ENCODE data around the gene BORCS8. TPM values are rescaled to one million over a fixed set of nuclear protein-coding genes. Genes with fewer than 3 reads are reported as not detected.

The BORCS8 gene
- polyA plus RNA-seq (2011; rRNA removed): 7.2 and 9.1 TPM in 2 replicates
- 20.2 and 23.6 TPM in 2 replicates for polyA plus RNA-seq (2012; cell fraction: cytosol; rRNA removed)
- 21.1 and 21.2 TPM in 2 replicates for polyA plus RNA-seq (2012; cell fraction: nucleus; rRNA removed)
- polyA plus RNA-seq (2017; fragmentation: RNase III; extraction: RNeasy Plus Mini Kit Qiagen cat#74134 plus additional on column Dnase treatment): 10.6 to 12.3 TPM (median 11.5 TPM) in 3 replicates
- 10.7 and 12.3 TPM in 2 replicates for polyA minus RNA-seq (2011; rRNA and poly(A)+ RNA removed)

DNA sequence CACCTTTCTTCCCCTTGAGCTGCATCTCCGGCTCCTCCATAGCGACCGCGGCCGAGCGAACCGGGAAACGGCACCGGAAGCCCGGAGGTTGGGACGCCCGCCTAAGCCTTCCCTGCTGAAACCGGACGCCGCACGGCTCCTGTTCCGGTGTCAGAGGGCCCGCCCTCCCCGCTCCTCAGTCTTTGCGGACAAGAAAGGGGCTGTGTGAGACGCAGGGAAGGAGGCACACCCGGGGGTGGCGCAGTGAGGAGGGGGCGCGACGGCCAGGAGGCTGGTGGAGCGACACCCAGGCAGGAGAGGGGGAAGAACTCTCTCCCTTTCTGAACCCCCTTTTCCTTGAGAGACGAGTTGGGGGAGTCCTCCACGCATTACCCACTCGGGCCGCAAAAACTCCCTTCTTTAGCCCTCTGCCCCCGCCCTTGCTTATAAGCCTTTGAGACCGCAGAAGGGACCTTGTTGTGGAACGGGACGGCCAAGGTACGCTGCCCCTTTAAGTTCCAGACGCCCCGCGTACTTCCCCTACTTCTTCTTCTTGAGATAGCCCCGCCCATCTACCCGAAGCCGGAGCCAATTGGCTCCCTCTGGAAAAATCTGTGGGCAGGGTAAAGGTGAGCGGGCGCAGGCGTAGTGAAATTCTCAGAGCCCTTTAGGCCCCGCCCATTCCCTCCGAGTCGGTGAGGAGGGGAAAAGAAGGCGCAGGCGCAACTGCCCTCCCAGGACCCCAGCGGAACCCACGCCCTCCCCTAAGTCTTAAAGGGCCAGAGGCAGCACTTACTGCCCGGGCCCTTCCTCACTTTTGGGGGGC, at the start of gene BORCS8, which contains the start of gene RFXANK:
TSS of gene BORCS8 (minus strand) at position 75 of the 805 bp plus-strand sequence. CDS start at position 40, 35 bp downstream.
TSS of gene RFXANK (plus strand) at position 181 of the 805 bp plus-strand sequence. CDS start 1,689 bp downstream, outside the sequence.
- ATAC-seq: peak; percentile 94 to 97
- WGBS (ENCODE audit: missing lambda C conversion rate): 2% methylated on average over 13 of the region's 53 CpGs
- TF ChIP-seq SMC3 (IDR thresholded peaks at IDR 0.05) (no peak), NPAS2 (CRISPR knock-in tag; IDR thresholded peaks at IDR 0.05; ENCODE audit: borderline replicate concordance) (no peak), PBX3 (IDR thresholded peaks at IDR 0.05) (no peak), NR3C1 (IDR thresholded peaks at IDR 0.05) (no peak), ATOH8 (CRISPR knock-in tag; IDR thresholded peaks at IDR 0.05; ENCODE audit: low read depth) (no peak), MAZ (IDR thresholded peaks at IDR 0.05; ENCODE audit: borderline replicate concordance, low read depth, low read length) (peak; percentile 44; the same call in 1 of the 2 replicates), RNF2 (IDR thresholded peaks at IDR 0.05; ENCODE audit: borderline replicate concordance, low read depth) (no peak), HES2 (IDR thresholded peaks at IDR 0.05) (no peak), TFCP2L1 (CRISPR knock-in tag; IDR thresholded peaks at IDR 0.05) (no peak), CHD2 (IDR thresholded peaks at IDR 0.05; ENCODE audit: low read length, partially characterized antibody) (no peak), TP53 (CRISPR knock-in tag; IDR thresholded peaks at IDR 0.05) (no peak), ZFP36 (IDR thresholded peaks at IDR 0.05; ENCODE audit: borderline replicate concordance, partially characterized antibody) (no peak), CBX8 (IDR thresholded peaks at IDR 0.05) (no peak), MYC (IDR thresholded peaks at IDR 0.05; ENCODE audit: borderline replicate concordance, low read length) (no peak), KDM5A (IDR thresholded peaks at IDR 0.05) (peak; percentile 52), EHMT2 (IDR thresholded peaks at IDR 0.05; ENCODE audit: low read depth) (no peak), GATA3 (IDR thresholded peaks at IDR 0.05; ENCODE audit: borderline replicate concordance) (no peak), BHLHE40 (IDR thresholded peaks at IDR 0.05; ENCODE audit: low read depth, low read length) (no peak), FOSB (CRISPR knock-in tag; IDR thresholded peaks at IDR 0.05) (no peak), ZNF302 (CRISPR knock-in tag; IDR thresholded peaks at IDR 0.05) (no peak), PHF8 (IDR thresholded peaks at IDR 0.05; ENCODE audit: borderline replicate concordance, low read depth) (peak; percentile 63; the same call in 1 of the 2 replicates), POLR2A (IDR thresholded peaks at IDR 0.05; ENCODE audit: low read length) (peak; percentile 44), NFE2L2 (conservative IDR thresholded peaks at IDR 0.05; ENCODE audit: low read length) (no peak), EHF (CRISPR knock-in tag; IDR thresholded peaks at IDR 0.05) (no peak), JUN (IDR thresholded peaks at IDR 0.05) (peak in 1 of 2 experiments; percentile 73; a peak in 3 of 5 replicates)
- TF ChIP-seq, protein P1, sequence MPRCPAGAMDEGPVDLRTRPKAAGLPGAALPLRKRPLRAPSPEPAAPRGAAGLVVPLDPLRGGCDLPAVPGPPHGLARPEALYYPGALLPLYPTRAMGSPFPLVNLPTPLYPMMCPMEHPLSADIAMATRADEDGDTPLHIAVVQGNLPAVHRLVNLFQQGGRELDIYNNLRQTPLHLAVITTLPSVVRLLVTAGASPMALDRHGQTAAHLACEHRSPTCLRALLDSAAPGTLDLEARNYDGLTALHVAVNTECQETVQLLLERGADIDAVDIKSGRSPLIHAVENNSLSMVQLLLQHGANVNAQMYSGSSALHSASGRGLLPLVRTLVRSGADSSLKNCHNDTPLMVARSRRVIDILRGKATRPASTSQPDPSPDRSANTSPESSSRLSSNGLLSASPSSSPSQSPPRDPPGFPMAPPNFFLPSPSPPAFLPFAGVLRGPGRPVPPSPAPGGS (IDR thresholded peaks at IDR 0.05): 0 out of 3 replicates have a peak, but pooled peaks have one; percentile 16
- TF ChIP-seq, protein P2, sequence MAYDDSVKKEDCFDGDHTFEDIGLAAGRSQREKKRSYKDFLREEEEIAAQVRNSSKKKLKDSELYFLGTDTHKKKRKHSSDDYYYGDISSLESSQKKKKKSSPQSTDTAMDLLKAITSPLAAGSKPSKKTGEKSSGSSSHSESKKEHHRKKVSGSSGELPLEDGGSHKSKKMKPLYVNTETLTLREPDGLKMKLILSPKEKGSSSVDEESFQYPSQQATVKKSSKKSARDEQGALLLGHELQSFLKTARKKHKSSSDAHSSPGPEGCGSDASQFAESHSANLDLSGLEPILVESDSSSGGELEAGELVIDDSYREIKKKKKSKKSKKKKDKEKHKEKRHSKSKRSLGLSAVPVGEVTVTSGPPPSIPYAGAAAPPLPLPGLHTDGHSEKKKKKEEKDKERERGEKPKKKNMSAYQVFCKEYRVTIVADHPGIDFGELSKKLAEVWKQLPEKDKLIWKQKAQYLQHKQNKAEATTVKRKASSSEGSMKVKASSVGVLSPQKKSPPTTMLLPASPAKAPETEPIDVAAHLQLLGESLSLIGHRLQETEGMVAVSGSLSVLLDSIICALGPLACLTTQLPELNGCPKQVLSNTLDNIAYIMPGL (CRISPR knock-in tag; IDR thresholded peaks at IDR 0.05; ENCODE audit: borderline replicate concordance): 0 out of 2 replicates have a peak, but pooled peaks have one; percentile 68
- TF ChIP-seq, protein P3, sequence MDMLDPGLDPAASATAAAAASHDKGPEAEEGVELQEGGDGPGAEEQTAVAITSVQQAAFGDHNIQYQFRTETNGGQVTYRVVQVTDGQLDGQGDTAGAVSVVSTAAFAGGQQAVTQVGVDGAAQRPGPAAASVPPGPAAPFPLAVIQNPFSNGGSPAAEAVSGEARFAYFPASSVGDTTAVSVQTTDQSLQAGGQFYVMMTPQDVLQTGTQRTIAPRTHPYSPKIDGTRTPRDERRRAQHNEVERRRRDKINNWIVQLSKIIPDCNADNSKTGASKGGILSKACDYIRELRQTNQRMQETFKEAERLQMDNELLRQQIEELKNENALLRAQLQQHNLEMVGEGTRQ (IDR thresholded peaks at IDR 0.05): no peak
- TF ChIP-seq, protein P4, sequence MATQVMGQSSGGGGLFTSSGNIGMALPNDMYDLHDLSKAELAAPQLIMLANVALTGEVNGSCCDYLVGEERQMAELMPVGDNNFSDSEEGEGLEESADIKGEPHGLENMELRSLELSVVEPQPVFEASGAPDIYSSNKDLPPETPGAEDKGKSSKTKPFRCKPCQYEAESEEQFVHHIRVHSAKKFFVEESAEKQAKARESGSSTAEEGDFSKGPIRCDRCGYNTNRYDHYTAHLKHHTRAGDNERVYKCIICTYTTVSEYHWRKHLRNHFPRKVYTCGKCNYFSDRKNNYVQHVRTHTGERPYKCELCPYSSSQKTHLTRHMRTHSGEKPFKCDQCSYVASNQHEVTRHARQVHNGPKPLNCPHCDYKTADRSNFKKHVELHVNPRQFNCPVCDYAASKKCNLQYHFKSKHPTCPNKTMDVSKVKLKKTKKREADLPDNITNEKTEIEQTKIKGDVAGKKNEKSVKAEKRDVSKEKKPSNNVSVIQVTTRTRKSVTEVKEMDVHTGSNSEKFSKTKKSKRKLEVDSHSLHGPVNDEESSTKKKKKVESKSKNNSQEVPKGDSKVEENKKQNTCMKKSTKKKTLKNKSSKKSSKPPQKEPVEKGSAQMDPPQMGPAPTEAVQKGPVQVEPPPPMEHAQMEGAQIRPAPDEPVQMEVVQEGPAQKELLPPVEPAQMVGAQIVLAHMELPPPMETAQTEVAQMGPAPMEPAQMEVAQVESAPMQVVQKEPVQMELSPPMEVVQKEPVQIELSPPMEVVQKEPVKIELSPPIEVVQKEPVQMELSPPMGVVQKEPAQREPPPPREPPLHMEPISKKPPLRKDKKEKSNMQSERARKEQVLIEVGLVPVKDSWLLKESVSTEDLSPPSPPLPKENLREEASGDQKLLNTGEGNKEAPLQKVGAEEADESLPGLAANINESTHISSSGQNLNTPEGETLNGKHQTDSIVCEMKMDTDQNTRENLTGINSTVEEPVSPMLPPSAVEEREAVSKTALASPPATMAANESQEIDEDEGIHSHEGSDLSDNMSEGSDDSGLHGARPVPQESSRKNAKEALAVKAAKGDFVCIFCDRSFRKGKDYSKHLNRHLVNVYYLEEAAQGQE (IDR thresholded peaks at IDR 0.05): no peak

More for the DNA sequence above, at the start of gene BORCS8, which contains the start of gene RFXANK:
- H3K4me3 ChIP-seq: peak within 1 kb of the TSS; percentile 82
- ChIA-PET CTCF (interaction anchor here (0.5 to 3.2 kb wide), 4 partner anchors 13 to 299 kb away, joined by 3 to 22 read pairs (median 4); no protein-coding TSS in a partner anchor), POLR2A (interaction anchor here (0.7 to 2.8 kb wide), 2 partner anchors 11 to 672 kb away, joined by 3 to 19 read pairs; partner anchors contain the start of gene NR2C2AP)
- H3K9me3 ChIP-seq: no peaks in the 10 kb centered on the region
- peak; percentile 82 to 96 for DNase-seq (ENCODE audit: low read depth in 1 of 2, low spot score in 1 of 2)
- H3K4me2 ChIP-seq: peak within 1 kb of the TSS; percentile 82
- no peak for FAIRE-seq
- peak within 1 kb of the TSS; percentile 96 to 98 for H3K27ac ChIP-seq
- H3K4me1 ChIP-seq: peaks cover 18% of the 10 kb centered on the region; the same call in 2 of the 3 replicates

Data from A549 (cell line).